Neural progenitor cell (in vitro differentiated cells): ENCODE measurements around the gene ANKRD30B. TPM values are rescaled to one million over a fixed set of nuclear protein-coding genes. Genes with fewer than 3 reads are reported as not detected.
"Not testable (repeated sequence)": the region's sequence is repeated elsewhere in the genome, so short reads cannot be mapped to it uniquely, and the experiment has no call there.

Experiments used
- DNase-seq: peaks from one replicate; pipeline ENCODE4 v3.0.0-alpha.2; 2016; ENCODE audit warnings: low spot score
- H2AFZ ChIP-seq: fragments of 200-600 bp; sonication (generic); replicated peaks from 2 replicates; pipeline ENCODE4 v1.6.1; 2016; ENCODE audit warnings: antibody characterized with exemption
- H3F3A ChIP-seq: fragments of 200-600 bp; sonication (generic); 2 replicates; pipeline ENCODE4 v1.6.1; 2016; ENCODE audit warnings: antibody characterized with exemption, low read depth
- H3K27ac ChIP-seq: fragments of 200-600 bp; sonication (generic); 2 replicates; pipeline ENCODE4 v1.5.1; 2016; ENCODE audit warnings: mild to moderate bottlenecking
- H3K27me3 ChIP-seq: fragments of 200-600 bp; sonication (generic); 2 replicates; pipeline ENCODE4 v1.6.1; 2016; ENCODE audit warnings: mild to moderate bottlenecking, moderate library complexity
- H3K36me3 ChIP-seq: fragments of 200-600 bp; sonication (generic); 2 replicates; pipeline ENCODE4 v1.5.1; 2016
- H3K4me1 ChIP-seq: fragments of 200-600 bp; sonication (generic); 2 replicates; pipeline ENCODE4 v1.6.1; 2016; ENCODE audit warnings: mixed run types
- H3K4me2 ChIP-seq: fragments of 200-600 bp; sonication (generic); 2 replicates; pipeline ENCODE4 v1.6.1; 2016
- H3K4me3 ChIP-seq: fragments of 200-600 bp; sonication (generic); 2 replicates; pipeline ENCODE4 v1.5.1; 2016
- H3K79me2 ChIP-seq: fragments of 200-600 bp; sonication (generic); 2 replicates; pipeline ENCODE4 v1.6.1; 2016; ENCODE audit warnings: low read depth
- H3K9ac ChIP-seq: fragments of 200-600 bp; sonication (generic); 2 replicates; pipeline ENCODE4 v1.6.1; 2016
- H3K9me3 ChIP-seq: fragments of 200-600 bp; sonication (generic); 2 replicates; pipeline ENCODE4 v1.5.1; 2016; ENCODE audit warnings: low read depth
- H4K20me1 ChIP-seq: fragments of 200-600 bp; sonication (generic); 2 replicates; pipeline ENCODE4 v1.6.1; 2016; ENCODE audit warnings: low read depth
- H3K27ac Mint-ChIP-seq: 3 replicates; pipeline ENCODE4 v1.8.0; 2021; ENCODE audit warnings: mixed read lengths
- H3K27me3 Mint-ChIP-seq: 2 replicates; pipeline ENCODE4 v1.8.0; 2022; ENCODE audit warnings: low read depth, mild to moderate bottlenecking, inconsistent platforms, moderate library complexity, mixed read lengths; ENCODE audit not compliant: insufficient read depth
- H3K36me3 Mint-ChIP-seq: 3 replicates; pipeline ENCODE4 v1.8.0; 2021; ENCODE audit warnings: mixed read lengths
- H3K4me1 Mint-ChIP-seq: 3 replicates; pipeline ENCODE4 v1.8.0; 2021; ENCODE audit warnings: mixed read lengths
- H3K4me3 Mint-ChIP-seq: 3 replicates; pipeline ENCODE4 v1.8.0; 2021; ENCODE audit warnings: mild to moderate bottlenecking, moderate library complexity, mixed read lengths
- H3K9me3 Mint-ChIP-seq: 3 replicates; pipeline ENCODE4 v1.8.0; 2020; ENCODE audit warnings: mixed read lengths
- CTCF ChIP-seq: fragments of 200-600 bp; sonication (generic); IDR thresholded peaks from 2 replicates; pipeline ENCODE4 v1.5.1; 2017; ENCODE audit warnings: antibody characterized with exemption, mild to moderate bottlenecking
- EZH2 ChIP-seq: fragments of 200-600 bp; sonication (generic); IDR thresholded peaks from 2 replicates; pipeline ENCODE4 v1.6.1; 2017; ENCODE audit warnings: antibody characterized with exemption, mild to moderate bottlenecking, moderate library complexity
- EZH2phosphoT487 ChIP-seq: fragments of 200-600 bp; sonication (generic); IDR thresholded peaks from 2 replicates; pipeline ENCODE4 v1.6.1; 2017; ENCODE audit warnings: antibody characterized with exemption
- total RNA-seq: library from RNA; depleted of rRNA; stranded (reverse); fragments of >200 nt; gene quantifications from 2 replicates; pipeline ENCODE4 v1.2.3, GENCODE V29; 2015; ENCODE audit warnings: low replicate concordance

The ANKRD30B gene
- total RNA-seq, 1 donor from 2014 or later: not detected

- no peaks in the 10 kb centered on the region for H3K4me1 Mint-ChIP-seq
- H3K27ac ChIP-seq: no peak overlapping the region
- no peaks in the 10 kb centered on the region for H3K79me2 ChIP-seq
- peaks cover 29% of the 10 kb centered on the region for H3K9me3 Mint-ChIP-seq
- H4K20me1 ChIP-seq: no peaks in the 10 kb centered on the region
- no peak for DNase-seq
- H3K4me3 ChIP-seq: no peak overlapping the region
- H3F3A ChIP-seq: no peaks in the 10 kb centered on the region
- no peak overlapping the region for H3K27ac Mint-ChIP-seq
- TF ChIP-seq EZH2 (no peak), CTCF (no peak), EZH2phosphoT487 (no peak)
- no peaks in the 10 kb centered on the region for H3K36me3 Mint-ChIP-seq
- no peak overlapping the region for H3K9ac ChIP-seq
- no peaks in the 10 kb centered on the region for H3K4me1 ChIP-seq
- no peak overlapping the region for H2AFZ ChIP-seq
- H3K9me3 ChIP-seq: no peaks in the 10 kb centered on the region
- no peaks in the 10 kb centered on the region for H3K27me3 Mint-ChIP-seq
- no peak overlapping the region for H3K4me2 ChIP-seq
- H3K36me3 ChIP-seq: no peaks in the 10 kb centered on the region
- H3K4me3 Mint-ChIP-seq: no peak overlapping the region
- H3K27me3 ChIP-seq: no peaks in the 10 kb centered on the region
Observed at GRCh38 chr18:14746897-14747296, 1.1 kb upstream of the ANKRD30B start.

GRCh38 chr18:14748496-14748895 lies 524 bp downstream of the ANKRD30B start:
- H3K36me3 Mint-ChIP-seq: no peaks in the 10 kb centered on the region
- Histone ChIP-seq H3K27me3 (no peaks in the 10 kb centered on the region), H3K9ac (no peak overlapping the region), H3K4me2 (no peak overlapping the region), H3F3A (no peaks in the 10 kb centered on the region), H4K20me1 (no peaks in the 10 kb centered on the region), H2AFZ (no peak overlapping the region), H3K27ac (no peak overlapping the region), H3K9me3 (peaks cover 5% of the 10 kb centered on the region), H3K36me3 (no peaks in the 10 kb centered on the region), H3K4me1 (no peaks in the 10 kb centered on the region), H3K4me3 (no peak overlapping the region), H3K79me2 (no peaks in the 10 kb centered on the region)
- TF ChIP-seq EZH2 (no peak), EZH2phosphoT487 (no peak), CTCF (no peak)
- DNase-seq: no peak
- H3K4me3 Mint-ChIP-seq: no peak overlapping the region
- no peaks in the 10 kb centered on the region for H3K27me3 Mint-ChIP-seq
- H3K9me3 Mint-ChIP-seq: peaks cover 26% of the 10 kb centered on the region
- no peaks in the 10 kb centered on the region for H3K4me1 Mint-ChIP-seq
- H3K27ac Mint-ChIP-seq: no peak overlapping the region

- not testable (repeated sequence) for H3K9ac ChIP-seq, H3K4me2 ChIP-seq, H3K79me2 ChIP-seq, H3K4me1 Mint-ChIP-seq, DNase-seq, H3K4me3 Mint-ChIP-seq, H3K27me3 Mint-ChIP-seq, H3K4me1 ChIP-seq, H3K36me3 Mint-ChIP-seq, H3K27me3 ChIP-seq, H3F3A ChIP-seq, H3K4me3 ChIP-seq, H3K27ac Mint-ChIP-seq, H2AFZ ChIP-seq, H4K20me1 ChIP-seq, H3K27ac ChIP-seq, H3K36me3 ChIP-seq
- H3K9me3 ChIP-seq: peaks cover 13% of the 10 kb centered on the region
- H3K9me3 Mint-ChIP-seq: peaks cover 22% of the 10 kb centered on the region
Observed at GRCh38 chr18:14763566-14763965, 15.6 kb downstream of the ANKRD30B start.

GRCh38 chr18:14767474-14767873 lies 19.5 kb downstream of the ANKRD30B start:
- no peaks in the 10 kb centered on the region for H3K36me3 ChIP-seq
- H3K36me3 Mint-ChIP-seq: no peaks in the 10 kb centered on the region

More at GRCh38 chr18:14767474-14767873, 19.5 kb downstream of the ANKRD30B start:
- Mint-ChIP-seq H3K27ac (no peak overlapping the region), H3K27me3 (peaks cover 3% of the 10 kb centered on the region), H3K9me3 (peaks cover 29% of the 10 kb centered on the region), H3K4me1 (no peaks in the 10 kb centered on the region), H3K4me3 (no peak overlapping the region)
- Histone ChIP-seq H3K4me2 (no peak overlapping the region), H3K9ac (no peak overlapping the region), H3K9me3 (peaks cover 32% of the 10 kb centered on the region), H3K79me2 (no peaks in the 10 kb centered on the region), H4K20me1 (no peaks in the 10 kb centered on the region), H3K27ac (no peak overlapping the region), H3K27me3 (no peaks in the 10 kb centered on the region), H3F3A (no peaks in the 10 kb centered on the region), H3K4me3 (no peak overlapping the region), H2AFZ (no peak overlapping the region), H3K4me1 (no peaks in the 10 kb centered on the region)
- TF ChIP-seq CTCF (no peak), EZH2phosphoT487 (no peak), EZH2 (no peak)
- DNase-seq: no peak
